Hepatocyte (in vitro differentiated cells): ENCODE data around the gene ATP6V0B. TPM values are rescaled to one million over a fixed set of nuclear protein-coding genes. Genes with fewer than 3 reads are reported as not detected.

ENCODE experiments used
- DNase-seq: peaks from one replicate; pipeline ENCODE4 v3.0.0-alpha.2; 2016; ENCODE audit warnings: low spot score
- H2AFZ ChIP-seq: fragments of 200-600 bp; sonication (generic); 2 replicates; pipeline ENCODE4 v1.6.0; 2016; ENCODE audit warnings: antibody characterized with exemption, mild to moderate bottlenecking
- H3K27ac ChIP-seq: fragments of 200-600 bp; sonication (generic); 2 replicates; pipeline ENCODE4 v1.5.1; 2016; ENCODE audit warnings: mild to moderate bottlenecking
- H3K27me3 ChIP-seq: fragments of 200-600 bp; sonication (generic); 2 replicates; pipeline ENCODE4 v1.6.1; 2016
- H3K36me3 ChIP-seq: fragments of 200-600 bp; sonication (generic); replicated peaks from 2 replicates; pipeline ENCODE4 v1.5.1; 2016; ENCODE audit warnings: low read depth; ENCODE audit not compliant: insufficient read depth
- H3K4me1 ChIP-seq: fragments of 200-600 bp; sonication (generic); 2 replicates; pipeline ENCODE4 v1.5.1; 2016; ENCODE audit warnings: mild to moderate bottlenecking, moderate library complexity; ENCODE audit not compliant: insufficient read depth
- H3K4me2 ChIP-seq: fragments of 200-600 bp; sonication (generic); 2 replicates; pipeline ENCODE4 v1.6.0; 2016
- H3K4me3 ChIP-seq: fragments of 200-600 bp; sonication (generic); 2 replicates; pipeline ENCODE4 v1.5.1; 2016; ENCODE audit warnings: mild to moderate bottlenecking
- H3K79me2 ChIP-seq: fragments of 200-600 bp; sonication (generic); 2 replicates; pipeline ENCODE4 v1.6.0; 2017; ENCODE audit warnings: mild to moderate bottlenecking
- H3K9me2 ChIP-seq: fragments of 200-600 bp; sonication (generic); replicated peaks from 2 replicates; pipeline ENCODE4 v1.6.0; 2017; ENCODE audit warnings: mild to moderate bottlenecking; ENCODE audit not compliant: insufficient read depth
- H3K9me3 ChIP-seq: fragments of 200-600 bp; sonication (generic); 2 replicates; pipeline ENCODE4 v1.5.1; 2016; ENCODE audit warnings: low read depth, mild to moderate bottlenecking
- H4K20me1 ChIP-seq: fragments of 200-600 bp; sonication (generic); 2 replicates; pipeline ENCODE4 v1.6.0; 2016; ENCODE audit warnings: mild to moderate bottlenecking; ENCODE audit not compliant: insufficient read depth, poor library complexity, severe bottlenecking
- CTCF ChIP-seq: fragments of 200-600 bp; sonication (generic); IDR thresholded peaks from 2 replicates; pipeline ENCODE4 v1.5.1; 2016; ENCODE audit warnings: antibody characterized with exemption, mild to moderate bottlenecking; ENCODE audit not compliant: poor library complexity
- EZH2 ChIP-seq: fragments of 200-600 bp; sonication (generic); IDR thresholded peaks from 2 replicates; pipeline ENCODE4 v1.6.1; 2016; ENCODE audit warnings: antibody characterized with exemption, mild to moderate bottlenecking, borderline replicate concordance
- EZH2phosphoT487 ChIP-seq: fragments of 200-600 bp; sonication (generic); IDR thresholded peaks from one replicate; pipeline ENCODE4 v1.6.1; 2018; ENCODE audit warnings: antibody characterized with exemption, mild to moderate bottlenecking, low read depth, moderate library complexity; ENCODE audit not compliant: unreplicated experiment, severe bottlenecking
- WGBS: methylation state at CpG from one replicate; pipeline ENCODE4 v1.1.6; 2016; ENCODE audit warnings: low lambda C conversion rate; ENCODE audit errors: missing lambda C conversion rate; 5-methylcytosine and 5-hydroxymethylcytosine counted together
- polyA plus RNA-seq: library from polyadenylated mRNA; unstranded; fragments of >200 nt; fragmentation: Nextera tagmentation; extraction: Ambion mirVana; gene quantifications from 2 replicates; pipeline ENCODE4 v1.2.1, GENCODE V29; 2016
- total RNA-seq: library from RNA; depleted of rRNA; stranded (reverse); fragments of >200 nt; gene quantifications from 2 replicates; pipeline ENCODE4 v1.2.3, GENCODE V29; 2014

ATP6V0B gene
- total and polyA plus RNA-seq, 2 experiments from 2014 or later: 195 to 366 TPM

GRCh38 chr1:43962324-43962723 is 12.4 kb upstream of the ATP6V0B start:
- Histone ChIP-seq H3K9me2 (no peaks in the 10 kb centered on the region), H3K36me3 (no peaks in the 10 kb centered on the region), H3K27me3 (no peaks in the 10 kb centered on the region), H3K4me1 (no peaks in the 10 kb centered on the region), H4K20me1 (no peaks in the 10 kb centered on the region), H2AFZ (no peak overlapping the region), H3K27ac (no peak overlapping the region), H3K79me2 (no peaks in the 10 kb centered on the region), H3K4me3 (no peak overlapping the region), H3K9me3 (no peaks in the 10 kb centered on the region), H3K4me2 (no peak overlapping the region)
- DNase-seq: no peak
- TF ChIP-seq CTCF (no peak), EZH2phosphoT487 (no peak), EZH2 (no peak)
- 96% methylated on average over 2 of the region's 2 CpGs for WGBS

- Histone ChIP-seq H2AFZ (no peak overlapping the region), H3K4me2 (no peak overlapping the region), H3K36me3 (no peaks in the 10 kb centered on the region), H3K9me3 (no peaks in the 10 kb centered on the region), H3K27ac (no peak overlapping the region), H3K9me2 (no peaks in the 10 kb centered on the region), H3K79me2 (no peaks in the 10 kb centered on the region), H3K4me3 (no peak overlapping the region), H4K20me1 (no peaks in the 10 kb centered on the region), H3K4me1 (no peaks in the 10 kb centered on the region), H3K27me3 (no peaks in the 10 kb centered on the region)
- 95% methylated on average over 3 of the region's 3 CpGs for WGBS
- TF ChIP-seq EZH2phosphoT487 (no peak), EZH2 (no peak), CTCF (no peak)
- no peak for DNase-seq
Measured at GRCh38 chr1:43963006-43963405, 11.8 kb upstream of the ATP6V0B start.

GRCh38 chr1:43963890-43964289 is 10.9 kb upstream of the ATP6V0B start:
- H3K36me3 ChIP-seq: no peaks in the 10 kb centered on the region
- WGBS: 87% methylated on average over 5 of the region's 5 CpGs
- H2AFZ ChIP-seq: no peak overlapping the region
- no peaks in the 10 kb centered on the region for H3K27me3 ChIP-seq
- no peak overlapping the region for H3K4me3 ChIP-seq
- no peak overlapping the region for H3K27ac ChIP-seq
- no peaks in the 10 kb centered on the region for H3K9me2 ChIP-seq
- no peaks in the 10 kb centered on the region for H3K79me2 ChIP-seq
- no peaks in the 10 kb centered on the region for H3K9me3 ChIP-seq
- DNase-seq: no peak
- no peaks in the 10 kb centered on the region for H4K20me1 ChIP-seq
- no peak overlapping the region for H3K4me2 ChIP-seq
- no peaks in the 10 kb centered on the region for H3K4me1 ChIP-seq
- TF ChIP-seq EZH2: no peak

GRCh38 chr1:43965316-43965715 is 9.4 kb upstream of the ATP6V0B start:
- peaks cover under 1% of the 10 kb centered on the region for H3K79me2 ChIP-seq
- H3K4me2 ChIP-seq: no peak overlapping the region
- no peaks in the 10 kb centered on the region for H3K9me2 ChIP-seq
- H3K4me1 ChIP-seq: no peaks in the 10 kb centered on the region
- no peaks in the 10 kb centered on the region for H4K20me1 ChIP-seq
- WGBS: 94% methylated on average over 3 of the region's 3 CpGs
- H3K36me3 ChIP-seq: no peaks in the 10 kb centered on the region
- H3K9me3 ChIP-seq: no peaks in the 10 kb centered on the region
- H3K27ac ChIP-seq: no peak overlapping the region
- no peak overlapping the region for H2AFZ ChIP-seq
- no peak overlapping the region for H3K4me3 ChIP-seq
- H3K27me3 ChIP-seq: no peaks in the 10 kb centered on the region
- TF ChIP-seq EZH2 (no peak), EZH2phosphoT487 (no peak), CTCF (no peak)
- DNase-seq: no peak
